GM12865 (cell line): ENCODE results near the gene SLC36A3.

Source experiments
- DNase-seq: peaks from one replicate; pipeline ENCODE4 v3.0.0; 2010; ENCODE audit warnings: low read depth
- H3K4me3 ChIP-seq: 2 replicates; pipeline ENCODE4 v1.5.1; 2011; ENCODE audit warnings: mild to moderate bottlenecking, low read depth, low read length, control low read depth
- CTCF ChIP-seq: IDR thresholded peaks from 2 replicates; pipeline ENCODE4 v1.5.1; 2011; ENCODE audit warnings: low read length, control low read depth, low read depth, inconsistent platforms; ENCODE audit not compliant: insufficient read depth; ENCODE audit errors: missing control alignments

SLC36A3 gene

GRCh38 chr5:151298063-151298855, 5.3 kb downstream of the SLC36A3 start:
- no peak overlapping the region for H3K4me3 ChIP-seq
- no peak for TF ChIP-seq CTCF
- DNase-seq = no peak

DNA sequence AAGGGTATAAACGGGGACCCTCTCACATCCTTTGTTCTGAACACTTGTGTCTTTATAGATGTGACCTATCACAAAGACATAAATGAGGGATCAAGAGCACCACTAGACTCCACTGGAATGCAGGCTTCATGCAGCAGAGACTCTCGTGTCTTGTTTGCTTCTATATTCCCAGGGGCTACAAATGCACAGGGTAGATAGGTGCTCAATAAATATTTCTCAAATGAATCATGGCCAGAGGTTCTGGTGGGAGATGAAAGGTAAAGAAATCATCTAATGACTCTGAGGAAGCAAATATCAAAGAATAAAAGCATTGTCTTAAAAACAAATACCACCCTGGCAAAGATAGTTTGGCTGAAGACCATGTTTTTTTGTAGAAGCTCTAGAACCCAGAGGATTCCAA, 6.6 kb downstream of the SLC36A3 start:
- no peak for DNase-seq
- no peak for TF ChIP-seq CTCF

DNA sequence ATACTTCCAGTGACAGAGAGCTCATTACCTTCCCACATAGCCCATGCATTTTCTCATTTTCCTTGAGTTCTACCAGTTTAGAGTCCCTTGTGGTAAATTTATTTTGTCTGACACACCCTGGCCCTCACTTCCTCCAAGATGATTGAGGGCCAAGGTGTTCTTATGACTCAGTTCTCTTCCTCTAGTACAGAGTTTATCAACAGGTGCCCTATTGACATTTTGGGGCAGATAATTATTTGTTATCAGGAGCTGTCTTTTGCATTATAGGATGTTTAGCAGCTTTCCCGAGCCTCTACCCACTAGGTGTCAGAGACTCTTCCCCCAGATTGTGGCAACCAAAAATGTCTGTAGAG, 7.1 kb downstream of the SLC36A3 start:
- no peak for TF ChIP-seq CTCF
- DNase-seq = no peak
- H3K4me3 ChIP-seq = no peak overlapping the region

More for the DNA sequence above, 6.6 kb downstream of the SLC36A3 start:
- H3K4me3 ChIP-seq = no peak overlapping the region

DNA sequence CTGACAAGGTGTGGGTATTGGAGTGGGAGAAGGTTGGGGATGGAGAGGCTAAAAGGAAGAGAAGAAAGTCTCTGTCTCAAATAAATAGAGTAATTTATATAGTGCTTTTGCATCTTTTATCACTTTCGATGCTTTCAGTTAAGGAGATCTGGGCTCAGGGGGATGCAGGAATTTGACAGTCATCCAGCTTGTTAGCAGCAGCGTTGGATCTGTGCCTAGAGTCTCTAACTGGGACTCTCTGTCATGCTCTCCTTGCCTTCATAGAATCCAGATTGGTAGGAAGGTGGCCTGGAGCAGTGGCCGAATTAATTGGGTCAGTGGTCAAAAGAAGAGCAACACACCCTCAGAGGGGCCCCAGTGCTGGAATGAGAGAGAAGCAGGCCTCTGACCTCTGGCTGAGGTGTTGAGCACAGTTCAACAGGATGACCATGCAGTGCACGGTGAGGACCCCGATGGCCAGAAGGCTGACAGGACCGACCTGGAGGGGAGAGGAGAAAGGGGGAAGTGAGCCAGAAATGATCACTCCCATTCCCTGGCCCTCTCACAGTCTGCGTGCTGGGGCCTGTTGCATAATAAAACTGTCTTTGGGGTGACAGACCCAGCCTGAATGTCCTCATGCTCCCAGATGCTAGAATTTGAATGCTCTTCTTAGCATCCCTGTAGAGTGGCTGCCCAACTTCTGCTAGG, 7.6 kb downstream of the SLC36A3 start:
- no peak for TF ChIP-seq CTCF
- DNase-seq = no peak
- no peak overlapping the region for H3K4me3 ChIP-seq

DNA sequence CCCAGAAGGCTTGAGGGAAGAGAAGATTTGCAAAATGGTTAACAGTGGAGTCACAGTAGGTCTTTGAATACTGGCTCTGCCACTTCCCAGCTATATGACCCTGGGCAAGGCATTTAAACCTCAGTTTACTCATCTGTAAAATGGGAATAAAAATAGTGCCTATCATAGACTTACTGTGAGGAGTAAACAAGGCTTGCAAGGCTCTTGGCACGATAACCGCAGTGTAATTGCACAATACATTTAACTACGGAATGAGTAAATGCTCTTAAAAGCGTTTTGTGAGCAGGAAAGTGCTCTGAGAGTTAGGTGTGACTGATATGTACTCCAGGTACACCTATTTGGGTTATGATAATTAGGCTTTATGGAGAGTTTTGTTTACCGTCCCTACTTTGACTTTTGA, 8.4 kb downstream of the SLC36A3 start:
- no peak for DNase-seq
- no peak for TF ChIP-seq CTCF
- no peak overlapping the region for H3K4me3 ChIP-seq

DNA sequence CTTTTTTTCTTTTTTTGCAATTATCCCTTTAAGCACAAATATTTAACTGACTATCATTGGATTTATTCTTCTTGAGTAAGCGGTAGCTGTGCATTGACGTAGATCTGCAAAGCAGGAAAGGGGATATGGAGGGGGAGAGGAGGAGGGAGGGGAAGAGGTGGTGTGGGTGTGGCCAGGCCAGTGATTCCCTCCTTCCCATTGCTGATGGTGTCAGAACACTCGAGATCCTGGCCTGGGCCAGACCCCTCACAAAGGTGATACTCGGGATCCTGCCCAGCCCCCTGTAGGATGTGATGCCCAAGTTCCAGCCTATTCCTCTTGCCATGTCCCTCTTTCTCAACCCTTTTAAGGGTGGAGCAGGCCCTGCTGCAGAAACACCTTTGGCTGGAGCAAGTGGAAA, 9.9 kb downstream of the SLC36A3 start:
- no peak for TF ChIP-seq CTCF
- H3K4me3 ChIP-seq = no peak overlapping the region
- no peak for DNase-seq
